Smooth muscle cell of the pulmonary artery (primary cell): ENCODE results near the gene PDIA3. TPM values are rescaled to one million over a fixed set of nuclear protein-coding genes. Genes with fewer than 3 reads are reported as not detected.

Experiments
- total RNA-seq: library from RNA; depleted of rRNA; stranded (reverse); fragments of >200 nt; gene quantifications from 2 replicates; pipeline ENCODE4 v1.2.3, GENCODE V29; 2014

Gene PDIA3
- 1,033 and 1,111 TPM in 2 replicates for total RNA-seq

GRCh38 chr15:43746245-43746902 is at the start of gene PDIA3:
Gene PDIA3, plus strand, starts transcription at chr15:43746438. Its CDS starts 102 bp downstream, at chr15:43746540.

GRCh38 chr15:43776718-43777266 is 30.6 kb downstream of the PDIA3 start, which contains the start of gene ELL3:
Gene ELL3, minus strand, starts transcription at chr15:43776966. Its CDS starts 65 bp downstream, at chr15:43776901.

GRCh38 chr15:43791993-43792760 is 45.9 kb downstream of the PDIA3 start, which contains the start of gene SERF2:
Gene SERF2, plus strand, starts transcription at chr15:43792320. Its CDS starts 57 bp downstream, at chr15:43792377.

GRCh38 chr15:43799945-43800285 is 53.7 kb downstream of the PDIA3 start, which contains the start of gene SERINC4:
Gene SERINC4, minus strand, starts transcription at chr15:43800220. Its CDS starts 234 bp downstream, at chr15:43799986.

GRCh38 chr15:43800286-43801141 is 54.3 kb downstream of the PDIA3 start, which contains the start of gene HYPK:
Gene HYPK, plus strand, starts transcription at chr15:43800599. Its CDS starts 24 bp downstream, at chr15:43800623.

Other genes starting within 250 kb of the PDIA3 start
- gene MAP1A, start 228.8 kb upstream of the PDIA3 start, total RNA-seq, result 96.1 and 105 TPM in 2 replicates
- gene PPIP5K1, start 156.2 kb upstream of the PDIA3 start, total RNA-seq, result 23.7 and 31.9 TPM in 2 replicates
- gene CKMT1B, start 152.4 kb upstream of the PDIA3 start, total RNA-seq, result not detected in 2 replicates
- 0.17 TPM in 1 of 2 replicates, not detected in the other for gene STRC, start 127.6 kb upstream of the PDIA3 start, total RNA-seq
- 1.3 and 2.0 TPM in 2 replicates for gene CATSPER2, start 97.6 kb upstream of the PDIA3 start, total RNA-seq
- gene CKMT1A, start 52.6 kb upstream of the PDIA3 start, total RNA-seq, result not detected in 2 replicates
- gene ELL3, start 30.5 kb downstream of the PDIA3 start, total RNA-seq, result 3.0 and 3.1 TPM in 2 replicates
- 537 and 552 TPM in 2 replicates for gene SERF2, start 45.9 kb downstream of the PDIA3 start, total RNA-seq
- not detected in 2 replicates for gene SERINC4, start 53.8 kb downstream of the PDIA3 start, total RNA-seq
- 4.3 and 5.4 TPM in 2 replicates for gene HYPK, start 54.2 kb downstream of the PDIA3 start, total RNA-seq
- gene MFAP1, start 78.3 kb downstream of the PDIA3 start, total RNA-seq, result 18.5 and 23.0 TPM in 2 replicates
- 3.8 and 6.5 TPM in 2 replicates for gene WDR76, start 80.6 kb downstream of the PDIA3 start, total RNA-seq